Measurements from ENCODE around the gene HABP2. TPM values are rescaled to one million over a fixed set of nuclear protein-coding genes. Genes with fewer than 3 reads are reported as not detected.

The HABP2 gene
- total and polyA plus RNA-seq, 8 donors, result 0.76 to 11.4 (median 3.8) TPM; not detected in 2

DNA sequence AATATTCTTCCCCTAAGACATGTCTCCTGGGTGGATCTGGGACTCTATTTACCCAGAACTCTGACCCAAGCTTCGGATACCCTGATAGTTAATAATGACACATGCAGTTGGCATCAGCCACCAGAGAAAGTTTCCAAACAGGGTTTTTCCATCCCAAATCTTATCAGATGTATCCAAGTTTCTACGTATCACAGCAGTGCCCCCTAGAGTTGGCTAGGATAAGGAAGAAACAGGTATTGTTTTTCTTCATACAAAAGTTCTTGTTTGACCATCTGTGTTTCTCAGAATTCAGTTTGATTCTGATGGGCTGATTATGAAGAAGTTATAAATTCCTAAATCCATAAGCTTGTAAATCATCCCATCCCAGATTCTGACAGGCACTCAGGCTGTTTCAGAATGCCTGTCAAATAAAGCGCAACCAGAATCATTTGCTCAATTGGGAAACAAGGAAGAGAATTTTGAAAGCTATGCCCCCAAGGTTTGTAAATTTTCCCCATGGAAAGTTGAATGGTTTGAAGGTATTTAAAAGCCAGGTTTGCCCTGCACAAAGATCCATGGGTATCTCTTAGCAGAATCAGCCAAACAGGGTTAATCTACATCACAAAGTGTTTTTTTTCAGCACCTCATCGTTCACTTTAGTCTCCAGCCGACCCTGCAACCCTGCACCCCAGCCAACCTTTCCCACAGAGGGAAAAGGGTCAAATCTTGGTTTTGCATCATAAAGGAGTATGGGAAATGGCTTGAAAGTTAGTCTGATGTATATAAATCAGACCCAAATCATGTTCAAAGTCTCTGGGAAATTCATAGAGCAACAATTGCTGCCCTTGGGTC, 63.6 kb downstream of the HABP2 start:
- no peaks in the 10 kb centered on the region for H3K9me3 ChIP-seq
- H3K4me3 ChIP-seq, result no peak overlapping the region
- intact Hi-C loops (cut with DNase I; ENCODE audit: low total_unique reads), result no loop called here
- H3K4me1 ChIP-seq, result peaks cover 0 to 3% (median under 1%) of the 10 kb centered on the region in 4 donors
- no peaks in the 10 kb centered on the region for H3K36me3 ChIP-seq
- peak in 1 of 2 donors; percentile 32 for DNase-seq
- no peak for TF ChIP-seq EP300 (IDR thresholded peaks at IDR 0.05)
- no peak for TF ChIP-seq POLR2AphosphoS5 (IDR thresholded peaks at IDR 0.05)
- TF ChIP-seq, protein P1, sequence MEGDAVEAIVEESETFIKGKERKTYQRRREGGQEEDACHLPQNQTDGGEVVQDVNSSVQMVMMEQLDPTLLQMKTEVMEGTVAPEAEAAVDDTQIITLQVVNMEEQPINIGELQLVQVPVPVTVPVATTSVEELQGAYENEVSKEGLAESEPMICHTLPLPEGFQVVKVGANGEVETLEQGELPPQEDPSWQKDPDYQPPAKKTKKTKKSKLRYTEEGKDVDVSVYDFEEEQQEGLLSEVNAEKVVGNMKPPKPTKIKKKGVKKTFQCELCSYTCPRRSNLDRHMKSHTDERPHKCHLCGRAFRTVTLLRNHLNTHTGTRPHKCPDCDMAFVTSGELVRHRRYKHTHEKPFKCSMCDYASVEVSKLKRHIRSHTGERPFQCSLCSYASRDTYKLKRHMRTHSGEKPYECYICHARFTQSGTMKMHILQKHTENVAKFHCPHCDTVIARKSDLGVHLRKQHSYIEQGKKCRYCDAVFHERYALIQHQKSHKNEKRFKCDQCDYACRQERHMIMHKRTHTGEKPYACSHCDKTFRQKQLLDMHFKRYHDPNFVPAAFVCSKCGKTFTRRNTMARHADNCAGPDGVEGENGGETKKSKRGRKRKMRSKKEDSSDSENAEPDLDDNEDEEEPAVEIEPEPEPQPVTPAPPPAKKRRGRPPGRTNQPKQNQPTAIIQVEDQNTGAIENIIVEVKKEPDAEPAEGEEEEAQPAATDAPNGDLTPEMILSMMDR (IDR thresholded peaks at IDR 0.05), result no peak
- TF ChIP-seq POLR2A (IDR thresholded peaks at IDR 0.05), result no peak
- peaks cover 0 to 38% (median 12%) of the 10 kb centered on the region in 3 donors for H3K27me3 ChIP-seq
- H3K27ac ChIP-seq, result no peak overlapping the region
- WGBS, 5 donors, result 22 to 25% (median 24%) methylated on average over 5 of the region's 5 CpGs

- TF ChIP-seq, protein P1 (IDR thresholded peaks at IDR 0.05), result no peak
- TF ChIP-seq POLR2A (IDR thresholded peaks at IDR 0.05), result no peak
- TF ChIP-seq POLR2AphosphoS5 (IDR thresholded peaks at IDR 0.05), result no peak
- no peak for TF ChIP-seq EP300 (IDR thresholded peaks at IDR 0.05)
- no peak for DNase-seq
- Histone ChIP-seq H3K36me3 (no peaks in the 10 kb centered on the region), H3K27me3 (peaks cover 0 to 44% (median 12%) of the 10 kb centered on the region in 3 donors), H3K4me1 (no peaks in the 10 kb centered on the region), H3K4me3 (no peak overlapping the region), H3K9me3 (no peaks in the 10 kb centered on the region), H3K27ac (no peak overlapping the region)
- intact Hi-C loops (cut with DNase I; ENCODE audit: low total_unique reads), result no loop called here
- 29 to 42% (median 40%) methylated on average over 7 of the region's 7 CpGs for WGBS, 5 donors
These were observed 64.2 kb downstream of the HABP2 start for GRCh38 chr10:113617086-113617485.

DNA sequence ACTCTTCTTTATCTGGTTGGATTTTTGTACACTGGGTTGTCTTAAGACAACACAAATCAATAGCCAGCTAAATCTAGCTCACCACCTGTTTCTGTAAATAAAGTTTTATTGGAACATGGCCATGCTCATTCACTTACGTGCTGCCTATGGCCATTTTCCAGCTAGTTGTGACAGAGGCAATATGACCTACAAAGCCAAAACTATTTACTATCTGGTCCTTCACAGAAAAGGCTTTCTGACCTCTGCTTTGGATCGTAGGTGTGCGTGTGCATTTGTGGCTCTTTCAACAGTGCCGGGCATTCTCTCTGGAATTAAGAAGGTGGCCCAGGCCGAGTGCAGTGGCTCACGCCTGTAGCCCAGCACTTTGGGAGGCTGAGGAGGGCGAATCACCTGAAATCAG, 65.5 kb downstream of the HABP2 start:
- Histone ChIP-seq H3K4me1 (no peaks in the 10 kb centered on the region), H3K27me3 (peaks cover 0 to 44% (median 12%) of the 10 kb centered on the region in 3 donors), H3K9me3 (no peaks in the 10 kb centered on the region), H3K27ac (no peak overlapping the region), H3K36me3 (no peaks in the 10 kb centered on the region), H3K4me3 (no peak overlapping the region)
- intact Hi-C loops (cut with DNase I; ENCODE audit: low total_unique reads), result no loop called here
- DNase-seq, result no peak
- TF ChIP-seq POLR2A (IDR thresholded peaks at IDR 0.05) (no peak), EP300 (IDR thresholded peaks at IDR 0.05) (no peak), POLR2AphosphoS5 (IDR thresholded peaks at IDR 0.05) (no peak)
- whole genome bisulfite sequencing, 5 donors, result 78 to 84% (median 80%) methylated on average over 7 of the region's 7 CpGs

DNA sequence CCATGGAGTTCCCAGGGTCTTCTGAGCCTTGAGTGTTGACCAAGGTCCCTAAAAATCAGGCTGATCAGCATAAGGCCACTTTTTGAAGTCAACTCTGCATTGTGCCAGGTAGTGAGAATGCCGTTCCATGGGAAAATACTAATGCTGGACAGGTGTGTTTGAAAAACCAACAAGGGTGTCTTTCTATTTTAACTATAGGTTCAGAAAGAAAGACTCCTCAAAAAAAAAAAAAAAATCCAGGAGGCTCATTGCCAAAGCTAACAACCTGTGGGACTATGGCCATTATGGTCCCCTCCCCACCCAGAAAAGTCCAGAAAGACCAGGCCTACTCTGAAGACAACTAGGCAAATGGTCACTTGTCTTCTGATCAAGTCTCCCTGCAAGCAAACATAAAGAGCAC, 66.5 kb downstream of the HABP2 start:
- Histone ChIP-seq H3K9me3 (no peaks in the 10 kb centered on the region), H3K27ac (no peak overlapping the region), H3K4me1 (no peaks in the 10 kb centered on the region), H3K36me3 (no peaks in the 10 kb centered on the region), H3K27me3 (peaks cover 0 to 44% (median 12%) of the 10 kb centered on the region in 3 donors), H3K4me3 (no peak overlapping the region)
- TF ChIP-seq EP300 (IDR thresholded peaks at IDR 0.05), result no peak
- no peak for TF ChIP-seq POLR2AphosphoS5 (IDR thresholded peaks at IDR 0.05)
- no peak for TF ChIP-seq POLR2A (IDR thresholded peaks at IDR 0.05)
- TF ChIP-seq, protein P1 (IDR thresholded peaks at IDR 0.05), result no peak
- DNase-seq, result no peak
- intact Hi-C loops (cut with DNase I; ENCODE audit: low total_unique reads), result no loop called here
- WGBS, 5 donors, result 34 to 68% (median 59%) methylated on average over 1 of the region's 1 CpG

GRCh38 chr10:113620511-113620910, 67.7 kb downstream of the HABP2 start:
- Histone ChIP-seq H3K27ac (no peak overlapping the region), H3K4me1 (no peaks in the 10 kb centered on the region), H3K9me3 (no peaks in the 10 kb centered on the region), H3K27me3 (peaks cover 0 to 52% (median 12%) of the 10 kb centered on the region in 3 donors), H3K36me3 (no peaks in the 10 kb centered on the region), H3K4me3 (no peak overlapping the region)
- 76 to 83% (median 79%) methylated on average over 8 of the region's 8 CpGs for WGBS, 5 donors
- DNase-seq, result no peak
- intact Hi-C loops (cut with DNase I; ENCODE audit: low total_unique reads), result no loop called here
- TF ChIP-seq POLR2AphosphoS5 (IDR thresholded peaks at IDR 0.05) (no peak), EP300 (IDR thresholded peaks at IDR 0.05) (no peak), POLR2A (IDR thresholded peaks at IDR 0.05) (no peak)
- TF ChIP-seq, protein P1 (IDR thresholded peaks at IDR 0.05), result no peak

All from stomach (tissue), 9 donors.